ENCODE measurements around the gene APCDD1L.
"Not testable (repeated sequence)": the region's sequence is repeated elsewhere in the genome, so short reads cannot be mapped to it uniquely, and the experiment has no call there.

The APCDD1L gene

DNA sequence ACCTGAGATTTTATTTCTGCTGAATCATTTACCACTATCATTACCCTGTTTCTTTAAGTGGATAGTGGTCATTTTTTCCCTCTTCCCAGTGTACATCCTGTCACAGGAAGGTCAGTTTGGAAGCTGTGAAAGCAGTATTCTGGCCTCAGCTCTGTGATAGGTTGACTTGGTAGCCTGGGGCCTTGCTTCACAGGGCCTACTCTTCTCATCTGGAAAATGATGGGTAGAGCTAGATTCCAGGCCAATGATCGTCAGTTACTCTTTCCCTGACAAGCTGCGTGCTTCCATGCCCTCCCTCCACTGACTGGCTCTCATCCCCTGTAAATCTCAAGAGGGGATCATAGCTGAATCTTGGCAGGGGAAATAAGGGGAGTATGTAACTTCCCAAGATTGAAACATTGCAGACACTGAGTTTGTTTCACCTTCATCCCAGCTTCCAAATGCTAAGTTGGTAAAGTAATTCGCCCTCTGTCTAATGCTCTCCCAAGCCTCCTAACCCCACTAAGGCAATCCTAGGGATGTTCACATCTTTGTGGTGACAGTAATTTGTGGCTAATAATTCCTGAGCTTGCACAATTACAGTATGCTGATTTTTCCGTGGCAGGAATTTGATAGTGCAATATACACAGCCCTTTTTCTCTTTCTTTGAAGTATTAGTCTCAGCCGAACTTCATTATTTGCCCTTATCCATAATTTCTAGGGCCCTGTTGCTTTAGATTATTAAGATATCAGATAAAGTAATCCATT, 75.0 kb downstream of the APCDD1L start:
- DNase-seq (ENCODE audit: low read depth in 2 of 2) = no peak

GRCh38 chr20:58438970-58439808, 76.0 kb downstream of the APCDD1L start:
- DNase-seq (ENCODE audit: low read depth in 2 of 2) = no peak

DNA sequence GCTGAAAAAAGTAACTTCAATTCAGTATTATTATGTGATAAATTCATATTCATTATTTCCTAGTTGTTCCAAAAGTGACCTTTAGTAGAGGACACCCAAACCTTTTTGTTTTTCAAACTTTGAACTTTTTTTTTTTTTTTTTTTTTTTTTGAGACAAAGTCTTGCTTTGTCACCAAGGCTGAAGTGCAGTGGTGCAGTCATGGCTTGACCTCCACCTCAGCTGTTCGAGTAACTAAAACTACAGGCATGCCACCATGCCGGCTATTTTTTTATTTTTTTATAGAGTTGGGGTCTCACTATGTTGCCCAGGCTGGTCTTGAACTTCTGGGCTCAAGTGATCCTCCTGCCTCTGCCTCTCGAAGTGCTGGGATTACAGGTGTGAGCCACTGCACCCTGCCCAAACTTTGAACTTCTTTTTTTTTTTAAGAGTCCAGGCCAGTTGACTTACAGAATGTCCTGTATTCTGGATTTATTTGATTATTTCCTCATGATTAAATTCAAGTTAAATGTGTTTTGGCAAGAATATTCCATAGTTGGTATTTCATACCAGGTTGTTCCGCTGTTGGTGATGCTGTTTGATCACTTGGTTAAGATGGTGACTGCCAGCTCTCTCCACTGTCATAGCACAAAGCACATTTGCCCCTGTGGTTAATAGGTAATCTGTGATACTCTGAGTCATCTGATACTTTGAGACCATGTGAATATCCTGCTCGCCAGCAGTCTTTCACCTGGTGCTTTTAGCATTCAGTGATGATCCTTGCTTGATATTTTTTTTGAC, 78.1 kb downstream of the APCDD1L start:
- no peak for DNase-seq (ENCODE audit: low read depth in 2 of 2)

DNA sequence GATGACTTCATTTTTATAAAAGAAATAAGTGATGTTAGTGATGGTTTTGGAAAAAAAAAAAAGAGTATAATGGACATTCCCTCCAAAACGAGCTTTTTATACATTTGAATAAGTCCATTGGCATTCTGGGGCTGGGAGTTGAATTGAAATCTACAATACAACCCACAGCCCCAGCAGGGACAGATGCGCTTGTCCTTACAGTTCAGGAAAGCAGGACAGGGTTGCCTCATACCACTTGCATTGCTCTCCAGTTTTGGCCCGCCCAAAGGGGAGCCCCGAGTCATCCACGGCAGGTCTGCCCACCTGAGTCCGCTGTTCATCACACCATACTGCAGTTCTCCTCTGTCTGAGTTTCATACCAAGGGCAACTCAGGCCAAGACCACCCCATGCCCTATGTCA, 80.0 kb downstream of the APCDD1L start:
- DNase-seq (ENCODE audit: low read depth in 2 of 2) = no peak

DNA sequence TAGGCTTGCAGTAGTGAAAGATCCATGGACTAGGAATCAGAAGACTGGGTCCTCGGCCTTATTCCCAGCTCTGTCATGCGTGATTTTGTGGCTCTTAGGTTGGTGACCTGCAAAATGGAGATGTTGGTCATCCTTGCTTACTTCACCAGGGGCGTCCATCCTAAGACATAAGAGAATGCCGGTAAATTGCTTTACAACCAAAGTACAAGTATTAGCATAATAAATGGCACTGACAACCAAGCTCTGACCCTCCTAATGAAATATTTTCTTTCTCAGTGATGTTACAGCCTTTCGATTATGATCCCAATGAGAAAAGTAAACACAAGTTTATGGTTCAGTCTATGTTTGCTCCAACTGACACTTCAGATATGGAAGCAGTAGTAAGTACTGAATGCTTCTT, 80.9 kb downstream of the APCDD1L start:
- DNase-seq (ENCODE audit: low read depth in 2 of 2) = no peak

DNA sequence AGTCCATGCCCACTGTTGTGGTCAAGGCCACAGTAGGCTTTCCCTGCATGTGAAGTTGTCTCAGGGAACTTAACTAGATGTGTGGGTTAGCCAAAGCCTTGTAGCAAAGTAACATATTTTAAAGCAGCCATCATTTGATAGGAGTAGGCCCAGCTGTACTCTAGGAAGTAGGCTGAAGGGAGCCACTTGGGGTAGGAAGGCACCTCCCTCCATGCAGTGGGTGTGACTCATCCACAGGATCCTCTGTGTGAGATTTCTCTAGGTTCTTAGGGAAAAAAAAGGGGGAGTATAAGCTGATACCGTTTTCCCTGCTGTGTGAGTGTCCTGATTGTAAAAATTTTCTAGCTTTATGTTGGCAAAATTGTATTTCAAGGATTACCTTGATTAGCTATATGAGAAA, 81.4 kb downstream of the APCDD1L start:
- peak; percentile 14 to 30 for DNase-seq (ENCODE audit: low read depth in 2 of 2)

DNA sequence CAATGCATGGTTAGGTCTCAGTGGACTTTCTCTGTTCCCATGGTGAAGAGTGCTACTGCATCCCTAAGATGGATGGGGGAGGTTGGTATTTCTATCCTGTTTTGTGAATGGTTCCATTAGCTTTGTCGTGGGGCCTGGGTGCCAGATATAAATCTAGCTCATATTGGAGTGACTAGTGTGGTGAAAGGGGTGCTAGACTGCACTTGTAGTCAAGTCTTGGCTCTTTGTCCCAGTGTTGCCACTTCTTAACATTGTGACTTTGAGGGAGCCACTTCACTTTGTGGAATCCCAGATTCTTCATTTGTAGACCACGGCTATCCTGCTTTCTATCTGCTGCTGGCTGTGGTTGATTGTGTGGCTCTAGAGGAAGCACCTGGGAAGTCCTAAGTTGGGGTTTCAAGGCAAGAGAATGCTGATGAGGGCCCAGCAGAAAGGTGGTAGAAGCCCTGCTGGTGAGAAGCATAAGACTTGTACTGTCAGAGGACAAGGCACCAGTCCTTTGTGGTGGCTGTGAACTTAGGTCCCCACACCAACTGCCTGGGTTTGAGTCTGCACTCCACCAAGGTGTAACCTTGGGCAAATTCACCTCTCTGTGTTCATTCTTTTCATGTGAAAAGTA, 82.1 kb downstream of the APCDD1L start:
- DNase-seq (ENCODE audit: low read depth in 2 of 2) = no peak

GRCh38 chr20:58432186-58432954, 82.8 kb downstream of the APCDD1L start:
- no peak for DNase-seq (ENCODE audit: low read depth in 2 of 2)

DNA sequence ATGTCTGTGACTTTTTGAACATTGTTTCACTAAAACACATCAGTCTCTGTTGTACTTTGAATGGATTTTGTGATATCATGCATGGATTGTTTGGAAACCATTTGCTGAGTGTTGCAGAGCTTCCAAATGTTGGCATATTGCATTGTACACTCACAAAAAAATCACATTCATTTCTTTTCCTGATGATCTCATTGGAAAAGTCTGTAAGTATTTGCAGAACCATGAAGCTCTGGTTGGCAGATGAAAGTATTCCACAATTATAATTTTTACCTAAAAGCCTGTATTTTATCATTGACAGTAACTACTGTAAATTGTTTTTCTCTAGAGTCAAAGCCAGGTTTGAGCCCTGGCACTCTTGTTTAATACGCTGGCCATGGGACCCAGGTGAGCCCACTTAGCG, 84.1 kb downstream of the APCDD1L start:
- peak in 1 of 2 experiments; percentile 6 for DNase-seq (ENCODE audit: low read depth in 2 of 2)

DNA sequence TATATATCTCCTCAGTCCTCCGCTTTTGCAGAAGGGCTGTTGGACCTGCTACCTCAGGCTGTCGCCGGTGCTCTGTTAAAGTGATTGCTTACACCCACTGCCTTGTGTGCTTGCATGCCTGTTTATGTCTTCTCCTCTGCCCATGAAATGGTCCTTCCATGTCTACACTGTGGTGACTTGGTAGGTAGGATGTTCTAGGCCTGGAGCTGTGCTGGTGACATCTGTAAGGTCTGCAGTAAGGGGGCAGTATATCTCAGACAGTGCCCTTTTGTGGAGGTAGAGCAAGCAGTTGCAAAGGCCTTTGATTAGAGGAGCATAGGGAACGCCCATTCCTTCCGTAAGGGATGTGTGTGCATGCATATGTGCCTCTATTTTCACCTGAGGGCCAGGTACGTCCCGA, 85.9 kb downstream of the APCDD1L start:
- DNase-seq (ENCODE audit: low read depth in 2 of 2) = no peak

DNA sequence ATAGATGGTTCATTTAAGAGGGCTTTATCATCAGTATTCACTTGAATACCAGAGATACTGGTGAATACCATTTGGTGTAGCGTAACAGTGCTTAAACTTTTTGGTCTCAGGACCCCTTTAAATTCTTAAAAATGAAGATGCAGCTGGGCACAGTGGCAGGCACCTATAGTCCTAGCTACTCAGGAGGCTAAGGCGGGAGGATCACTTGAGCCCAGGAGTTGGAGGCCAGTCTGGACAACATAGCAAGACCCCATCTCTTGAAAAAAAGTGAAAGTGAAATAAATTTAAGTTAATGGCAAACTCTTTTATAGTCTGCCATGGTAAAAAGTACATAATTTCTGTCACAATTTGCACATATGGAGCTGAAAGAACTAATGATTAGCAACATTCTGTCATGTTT, 86.8 kb downstream of the APCDD1L start:
- DNase-seq (ENCODE audit: low read depth in 2 of 2) = no peak

DNA sequence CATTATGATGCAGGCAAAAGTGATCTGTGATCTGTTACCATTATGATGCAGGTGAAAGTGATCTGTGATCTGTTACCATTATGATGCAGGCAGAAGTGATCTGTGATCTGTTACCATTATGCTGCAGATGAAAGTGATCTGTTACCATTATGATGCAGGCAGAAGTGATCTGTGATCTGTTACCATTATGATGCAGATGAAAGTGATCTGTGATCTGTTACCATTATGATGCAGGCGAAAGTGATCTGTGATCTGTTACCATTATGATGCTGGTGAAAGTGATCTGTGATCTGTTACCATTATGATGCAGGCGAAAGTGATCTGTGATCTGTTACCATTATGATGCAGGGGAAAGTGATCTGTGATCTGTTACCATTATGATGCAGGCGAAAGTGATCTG, 87.6 kb downstream of the APCDD1L start:
- not testable (repeated sequence) for DNase-seq (ENCODE audit: low read depth in 2 of 2)

DNA sequence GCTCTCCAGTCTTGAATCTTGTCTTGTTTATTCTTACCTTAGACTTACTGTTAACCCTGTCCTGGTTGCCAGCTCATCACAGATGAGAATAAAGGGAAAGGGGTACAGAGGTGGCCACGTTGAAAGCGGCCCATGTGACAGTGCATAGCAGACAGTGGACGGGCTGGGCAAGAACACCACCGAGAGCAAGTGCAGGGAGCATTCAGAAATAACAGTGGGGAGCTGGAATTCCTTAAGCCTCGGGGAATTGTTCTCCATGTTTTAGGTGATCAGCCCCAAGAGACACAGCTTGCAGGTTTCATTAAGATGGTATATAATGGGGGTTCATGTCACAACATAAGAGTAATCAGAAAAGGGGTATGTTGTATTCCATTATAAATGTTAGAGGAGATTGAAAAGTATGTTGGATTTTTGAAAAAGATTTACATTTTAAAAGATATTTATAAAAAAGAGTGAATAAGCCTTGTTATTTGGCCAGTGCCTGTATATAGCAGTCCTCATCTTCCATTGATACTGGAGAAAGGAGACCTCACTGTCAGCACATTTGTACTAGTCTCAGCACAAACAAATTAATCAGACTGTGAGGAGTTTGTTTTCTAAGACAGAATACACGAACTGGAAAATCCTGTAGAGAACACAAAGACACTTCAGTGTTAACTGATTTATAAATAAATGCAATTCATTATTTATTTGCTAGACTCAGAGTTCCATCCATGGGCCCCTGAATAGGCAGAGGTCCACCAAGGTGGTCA, 90.8 kb downstream of the APCDD1L start:
- no peak for DNase-seq (ENCODE audit: low read depth in 2 of 2)

- DNase-seq (ENCODE audit: low read depth in 2 of 2) = no peak
Measured at GRCh38 chr20:58421497-58421850, 93.7 kb downstream of the APCDD1L start.

- peak; percentile 15 to 22 for DNase-seq (ENCODE audit: low read depth in 2 of 2)
Measured at GRCh38 chr20:58420798-58421496, 94.3 kb downstream of the APCDD1L start.

DNA sequence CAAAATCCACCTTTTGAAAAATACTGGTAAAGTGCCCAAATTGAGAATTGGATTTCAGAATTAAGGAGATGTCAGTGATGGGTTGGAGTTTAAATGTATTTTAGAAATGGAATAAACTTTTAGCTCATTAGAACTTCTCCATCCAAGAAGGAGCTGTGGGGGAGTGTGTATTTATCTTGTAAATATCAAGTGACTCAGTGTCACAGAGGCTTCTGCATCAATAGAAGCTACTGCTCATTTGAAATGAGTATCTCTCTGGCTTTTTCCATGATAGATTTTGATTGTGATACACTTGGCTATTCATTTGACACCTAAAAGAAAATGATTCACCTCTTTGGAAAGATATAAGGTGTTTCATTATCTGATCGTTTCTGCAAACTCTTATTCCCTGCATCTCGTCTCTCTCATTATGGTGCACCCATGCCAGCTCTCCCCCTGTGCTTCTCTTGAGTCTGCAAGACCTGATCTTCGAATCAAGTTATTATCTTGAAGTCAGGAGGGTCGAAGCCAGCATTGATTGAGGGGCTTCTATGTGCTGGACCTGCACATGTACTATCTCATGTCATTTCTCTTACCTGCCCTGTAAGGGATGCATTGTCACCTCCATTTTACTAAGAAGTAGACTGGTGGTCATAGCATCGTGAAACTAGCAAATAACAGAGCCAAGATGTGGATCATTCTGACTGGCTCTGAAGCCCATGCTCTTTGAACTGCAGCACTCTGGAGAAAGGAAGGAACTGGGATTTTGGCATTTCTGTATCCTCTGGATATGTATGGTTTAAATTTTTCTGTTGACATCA, 96.0 kb downstream of the APCDD1L start:
- DNase-seq (ENCODE audit: low read depth in 2 of 2) = no peak

DNA sequence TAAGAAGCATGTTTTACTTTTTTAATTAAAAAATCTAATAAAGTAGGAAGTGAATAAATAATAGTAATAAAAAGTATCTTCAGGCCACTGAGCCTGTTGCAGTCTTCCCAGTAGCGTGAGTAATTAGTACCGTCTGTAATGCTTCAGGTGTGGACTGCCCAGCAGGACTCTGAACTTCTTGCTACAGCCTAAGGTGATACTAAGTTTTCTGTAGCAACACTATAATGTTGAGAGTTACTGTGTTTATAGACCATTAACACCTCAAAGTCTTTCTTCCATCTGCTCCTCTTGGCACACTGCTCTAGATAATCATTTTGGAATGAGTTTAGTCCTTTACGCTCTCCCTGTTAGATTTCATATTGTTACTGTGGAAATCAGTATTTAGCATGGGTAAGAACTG, 97.8 kb downstream of the APCDD1L start:
- no peak for DNase-seq (ENCODE audit: low read depth in 2 of 2)

DNA sequence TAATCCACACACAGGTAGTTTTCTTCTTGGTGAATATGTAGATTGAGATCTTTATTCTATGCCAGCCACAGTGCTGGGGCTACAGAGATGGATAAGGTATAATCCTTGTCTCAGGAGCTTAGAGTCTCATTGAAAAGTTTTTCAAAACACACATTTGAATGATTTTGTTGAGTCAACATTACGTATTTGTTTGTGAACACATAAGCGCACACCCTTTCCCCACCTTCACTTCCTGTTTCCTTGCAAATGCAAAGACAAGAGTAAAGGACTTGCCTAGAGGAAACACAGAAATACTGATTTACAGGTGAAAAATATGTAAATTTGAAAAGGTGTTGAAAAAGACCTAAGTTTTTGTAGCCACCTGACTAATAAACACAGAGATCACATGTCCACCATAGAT, 98.4 kb downstream of the APCDD1L start:
- DNase-seq (ENCODE audit: low read depth in 2 of 2) = no peak

GRCh38 chr20:58416057-58416456, 99.1 kb downstream of the APCDD1L start:
- no peak for DNase-seq (ENCODE audit: low read depth in 2 of 2)

Data from fibroblast of skin of left biceps (primary cell).